Kidney epithelial cell (primary cell): Measurements from ENCODE around the gene RTN3. TPM values are rescaled to one million over a fixed set of nuclear protein-coding genes. Genes with fewer than 3 reads are reported as not detected.

Source experiments
- DNase-seq: peaks from one replicate; pipeline ENCODE4 v3.0.0-alpha.2; 2010; ENCODE audit warnings: low read depth
- H3K27me3 ChIP-seq: 2 replicates; pipeline ENCODE4 v1.6.0; 2011; ENCODE audit warnings: low read length; ENCODE audit not compliant: control insufficient read depth, insufficient read depth
- H3K36me3 ChIP-seq: 2 replicates; pipeline ENCODE4 v1.5.1; 2011; ENCODE audit warnings: low read length; ENCODE audit not compliant: control insufficient read depth, insufficient read depth
- H3K4me3 ChIP-seq: 2 replicates; pipeline ENCODE4 v1.5.1; 2011; ENCODE audit warnings: low read depth, mild to moderate bottlenecking, control low read depth, low read length
- CTCF ChIP-seq: IDR thresholded peaks from 2 replicates; pipeline ENCODE4 v1.5.1; 2011; ENCODE audit warnings: mild to moderate bottlenecking, moderate library complexity, low read length, control low read depth, inconsistent platforms; ENCODE audit not compliant: insufficient read depth, poor library complexity, severe bottlenecking
- total RNA-seq: library from RNA; depleted of rRNA; stranded (reverse); fragments of >200 nt; gene quantifications from 2 replicates; pipeline ENCODE4 v1.2.3, GENCODE V29; 2015

The RTN3 gene
- total RNA-seq, 1 donor from 2014 or later = 107 TPM

- H3K27me3 ChIP-seq = no peaks in the 10 kb centered on the region
- DNase-seq = no peak
- no peak for TF ChIP-seq CTCF
- no peak overlapping the region for H3K4me3 ChIP-seq
- no peaks in the 10 kb centered on the region for H3K36me3 ChIP-seq
These were observed 111.9 kb downstream of the RTN3 start for GRCh38 chr11:63793161-63793560.

GRCh38 chr11:63795066-63795465, 113.8 kb downstream of the RTN3 start:
- no peak for TF ChIP-seq CTCF
- H3K27me3 ChIP-seq = no peaks in the 10 kb centered on the region
- no peak overlapping the region for H3K4me3 ChIP-seq
- DNase-seq = no peak
- no peaks in the 10 kb centered on the region for H3K36me3 ChIP-seq

GRCh38 chr11:63800921-63801320, 119.6 kb downstream of the RTN3 start:
- H3K27me3 ChIP-seq = no peaks in the 10 kb centered on the region
- TF ChIP-seq CTCF = no peak
- H3K4me3 ChIP-seq = no peak overlapping the region

GRCh38 chr11:63802637-63803414, 121.5 kb downstream of the RTN3 start:
- no peaks in the 10 kb centered on the region for H3K36me3 ChIP-seq
- no peak for TF ChIP-seq CTCF
- H3K4me3 ChIP-seq = no peak overlapping the region
- H3K27me3 ChIP-seq = no peaks in the 10 kb centered on the region
- no peak for DNase-seq

More at GRCh38 chr11:63800921-63801320, 119.6 kb downstream of the RTN3 start:
- DNase-seq = no peak
- no peaks in the 10 kb centered on the region for H3K36me3 ChIP-seq

GRCh38 chr11:63804259-63804658, 123.0 kb downstream of the RTN3 start:
- no peak for TF ChIP-seq CTCF
- H3K36me3 ChIP-seq = no peaks in the 10 kb centered on the region
- no peaks in the 10 kb centered on the region for H3K27me3 ChIP-seq
- no peak for DNase-seq
- H3K4me3 ChIP-seq = no peak overlapping the region
